Type B pancreatic cell (in vitro differentiated cells): ENCODE data around the gene CTBP2. TPM values are rescaled to one million over a fixed set of nuclear protein-coding genes. Genes with fewer than 3 reads are reported as not detected.

Experiments
- DNase-seq: peaks from one replicate; pipeline ENCODE4 v3.0.0; 2021; ENCODE audit warnings: mixed read lengths; ENCODE audit not compliant: unreplicated experiment; ENCODE audit errors: extremely low spot score
- H3K27ac Mint-ChIP-seq: 2 replicates; pipeline ENCODE4 v1.8.0; 2021; ENCODE audit warnings: mild to moderate bottlenecking, mixed read lengths
- H3K27me3 Mint-ChIP-seq: 2 replicates; pipeline ENCODE4 v1.8.0; 2021; ENCODE audit warnings: mixed read lengths
- H3K36me3 Mint-ChIP-seq: 2 replicates; pipeline ENCODE4 v1.8.0; 2021; ENCODE audit warnings: mixed read lengths
- H3K4me1 Mint-ChIP-seq: one replicate; pipeline ENCODE4 v1.8.0; 2021; ENCODE audit warnings: mixed read lengths; ENCODE audit not compliant: unreplicated experiment
- H3K4me3 Mint-ChIP-seq: 2 replicates; pipeline ENCODE4 v1.8.0; 2021; ENCODE audit warnings: mild to moderate bottlenecking, mixed read lengths
- H3K9me3 Mint-ChIP-seq: 2 replicates; pipeline ENCODE4 v1.8.0; 2021; ENCODE audit warnings: mixed read lengths
- CTCF ChIP-seq: fragments of 200-600 bp; sonication (generic); conservative IDR thresholded peaks from 2 replicates; pipeline ENCODE4 v1.5.0; 2021; ENCODE audit warnings: antibody characterized with exemption, mild to moderate bottlenecking
- total RNA-seq: library from RNA; stranded (reverse); gene quantifications from 2 replicates; pipeline ENCODE4 v1.2.1, GENCODE V29; 2021; ENCODE audit warnings: low replicate concordance

The CTBP2 gene
- total RNA-seq, 1 donor from 2014 or later = 113 TPM

- Mint-ChIP-seq H3K9me3 (no peaks in the 10 kb centered on the region), H3K4me1 (peaks cover 13% of the 10 kb centered on the region), H3K27ac (no peak overlapping the region), H3K27me3 (no peaks in the 10 kb centered on the region), H3K36me3 (peaks cover 28% of the 10 kb centered on the region), H3K4me3 (no peak overlapping the region)
- no peak for TF ChIP-seq CTCF
- DNase-seq = no peak
Measured at GRCh38 chr10:124974131-124974530, 186.2 kb downstream of the CTBP2 start.

- Mint-ChIP-seq H3K27me3 (no peaks in the 10 kb centered on the region), H3K4me3 (no peak overlapping the region), H3K27ac (no peak overlapping the region), H3K4me1 (peaks cover 4% of the 10 kb centered on the region), H3K9me3 (no peaks in the 10 kb centered on the region), H3K36me3 (peaks cover 41% of the 10 kb centered on the region)
- no peak for TF ChIP-seq CTCF
- no peak for DNase-seq
Measured at GRCh38 chr10:124972637-124973036, 187.7 kb downstream of the CTBP2 start.

GRCh38 chr10:124971276-124971675 is 189.1 kb downstream of the CTBP2 start:
- H3K27ac Mint-ChIP-seq = peak overlapping the region; percentile 11
- no peak for DNase-seq
- peaks cover 4% of the 10 kb centered on the region for H3K4me1 Mint-ChIP-seq
- H3K4me3 Mint-ChIP-seq = no peak overlapping the region
- peaks cover 49% of the 10 kb centered on the region for H3K36me3 Mint-ChIP-seq
- no peaks in the 10 kb centered on the region for H3K9me3 Mint-ChIP-seq
- no peak for TF ChIP-seq CTCF
- no peaks in the 10 kb centered on the region for H3K27me3 Mint-ChIP-seq

GRCh38 chr10:124967255-124967654 is 193.1 kb downstream of the CTBP2 start:
- H3K27ac Mint-ChIP-seq = no peak overlapping the region
- no peaks in the 10 kb centered on the region for H3K27me3 Mint-ChIP-seq
- no peak overlapping the region for H3K4me3 Mint-ChIP-seq
- H3K4me1 Mint-ChIP-seq = peaks cover 4% of the 10 kb centered on the region
- TF ChIP-seq CTCF = no peak
- no peaks in the 10 kb centered on the region for H3K9me3 Mint-ChIP-seq
- peaks cover 26% of the 10 kb centered on the region for H3K36me3 Mint-ChIP-seq
- DNase-seq = no peak

- TF ChIP-seq CTCF = no peak
- DNase-seq = no peak
- Mint-ChIP-seq H3K27ac (no peak overlapping the region), H3K4me1 (peaks cover 8% of the 10 kb centered on the region), H3K4me3 (no peak overlapping the region), H3K36me3 (peaks cover 30% of the 10 kb centered on the region), H3K9me3 (no peaks in the 10 kb centered on the region), H3K27me3 (no peaks in the 10 kb centered on the region)
Measured at GRCh38 chr10:124966008-124966407, 194.4 kb downstream of the CTBP2 start.
